Stimulated activated CD8-positive, alpha-beta memory T cell treated with anti-CD3 and anti-CD28 coated beads, Interleukin-7, amount 100 ng/mL, for 48 hours (primary cell): Measurements from ENCODE around the gene PDE6B.
"Not testable (repeated sequence)": the region's sequence is repeated elsewhere in the genome, so short reads cannot be mapped to it uniquely, and the experiment has no call there.

Experiments
- DNase-seq, 2 donors: peaks; one replicate each; pipeline ENCODE4 v3.0.0-alpha.2; 2020; ENCODE audit warnings: low read depth in 1 of 2; ENCODE audit errors: extremely low read depth in 1 of 2

Gene PDE6B

GRCh38 chr4:668219-668618, 42.8 kb downstream of the PDE6B start:
- not testable (repeated sequence) for DNase-seq

GRCh38 chr4:669806-670559, 44.6 kb downstream of the PDE6B start:
- not testable (repeated sequence) for DNase-seq

- DNase-seq: no peak
Observed at GRCh38 chr4:671769-672168, 46.4 kb downstream of the PDE6B start.

- no peak for DNase-seq
Observed at GRCh38 chr4:673349-674091, 48.1 kb downstream of the PDE6B start.

GRCh38 chr4:674172-675035, 49.0 kb downstream of the PDE6B start, which contains the start of the genes ATP5ME and MYL5:
Gene ATP5ME (minus strand): TSS chr4:674276. CDS start chr4:674247, 29 bp downstream.
Gene MYL5 (plus strand): TSS chr4:674542. CDS start chr4:678027, 3,485 bp downstream.
- DNase-seq: peak; percentile 95 to 97

- no peak for DNase-seq
Observed at GRCh38 chr4:675036-675882, 49.9 kb downstream of the PDE6B start.

GRCh38 chr4:675980-676870, 50.9 kb downstream of the PDE6B start:
- DNase-seq: no peak

- no peak for DNase-seq
Observed at GRCh38 chr4:676871-677235, 51.5 kb downstream of the PDE6B start.

- DNase-seq: no peak
Observed at GRCh38 chr4:677431-678293, 52.3 kb downstream of the PDE6B start.

GRCh38 chr4:678331-679103, 53.1 kb downstream of the PDE6B start:
- DNase-seq: no peak

GRCh38 chr4:679104-679481, 53.7 kb downstream of the PDE6B start:
- DNase-seq: no peak

- no peak for DNase-seq
Observed at GRCh38 chr4:679629-680028, 54.3 kb downstream of the PDE6B start.

GRCh38 chr4:680091-680490, 54.7 kb downstream of the PDE6B start:
- no peak for DNase-seq

GRCh38 chr4:680551-680927, 55.2 kb downstream of the PDE6B start:
- no peak for DNase-seq

GRCh38 chr4:680928-681645, 55.7 kb downstream of the PDE6B start:
- DNase-seq: peak in 1 of 2 donors; percentile 36

- DNase-seq: no peak
Observed at GRCh38 chr4:681736-682451, 56.5 kb downstream of the PDE6B start.
